Raji (cell line): Measurements from ENCODE around the gene ZNF483.

Experiments
- POLR2A ChIP-seq: IDR thresholded peaks from 2 replicates; pipeline ENCODE4 v1.6.1; 2011; ENCODE audit warnings: low read depth, low read length, control low read depth; ENCODE audit not compliant: insufficient read depth

ZNF483 gene

DNA sequence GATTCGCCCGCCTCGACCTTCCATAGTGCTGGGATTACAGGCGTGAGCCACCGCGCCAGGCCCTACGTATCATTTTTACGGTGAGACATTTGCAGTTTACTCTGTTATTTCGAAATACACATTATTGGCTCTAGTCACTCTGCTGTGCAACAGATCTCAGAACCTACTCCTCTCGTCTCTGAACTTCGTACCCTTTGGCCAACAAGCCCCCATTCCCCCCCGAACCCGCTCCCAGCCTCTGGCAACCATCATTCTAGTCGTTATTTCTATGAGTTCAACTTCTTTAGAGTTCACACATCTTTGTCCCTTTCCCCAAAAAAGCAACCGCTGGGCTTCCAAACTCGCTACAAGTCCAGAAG, 73.7 kb downstream of the ZNF483 start:
- no peak for TF ChIP-seq POLR2A

GRCh38 chr9:111599092-111599954, 74.3 kb downstream of the ZNF483 start, which contains the start of gene PTGR1:
PTGR1 (minus strand) TSS chr9:111599647; CDS start chr9:111597422, 2,225 bp downstream.
- no peak for TF ChIP-seq POLR2A

GRCh38 chr9:111599955-111600343, 75.0 kb downstream of the ZNF483 start:
- no peak for TF ChIP-seq POLR2A

DNA sequence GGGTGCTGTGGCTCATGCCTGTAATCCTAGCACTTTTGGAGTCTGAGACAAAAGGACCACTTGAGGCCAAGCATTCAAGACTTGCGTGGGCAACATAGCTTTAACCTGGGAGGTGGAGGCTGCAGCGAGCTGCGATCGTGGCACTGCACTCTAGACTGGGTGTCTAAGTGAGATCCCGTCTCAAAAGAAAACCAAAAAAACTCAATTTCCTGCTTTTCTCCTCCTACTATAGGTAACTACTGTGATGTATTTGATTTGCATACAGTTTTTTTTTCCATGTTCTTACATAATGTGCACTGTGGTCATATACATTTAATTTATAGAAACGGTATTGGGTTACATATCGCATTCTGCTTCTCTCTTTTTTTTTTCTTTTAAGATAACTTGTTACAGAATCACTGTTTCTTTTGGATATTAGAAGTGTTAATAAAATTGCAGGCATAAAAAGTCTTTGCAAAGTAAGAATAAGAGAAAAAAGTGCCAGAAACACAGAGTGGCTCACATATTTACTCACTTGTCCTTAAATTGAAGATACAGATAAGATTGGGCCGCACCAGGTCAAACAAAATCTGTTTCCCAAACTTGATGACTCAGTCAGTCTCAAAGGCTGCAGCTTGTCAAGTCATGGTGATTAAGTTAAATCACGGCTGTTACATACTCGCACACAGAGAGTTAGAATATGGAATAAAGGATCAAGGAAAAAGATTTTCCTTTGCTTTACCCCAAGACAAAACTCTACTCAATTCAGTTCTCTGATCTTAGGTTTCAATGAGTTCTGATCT, 76.4 kb downstream of the ZNF483 start:
- no peak for TF ChIP-seq POLR2A

DNA sequence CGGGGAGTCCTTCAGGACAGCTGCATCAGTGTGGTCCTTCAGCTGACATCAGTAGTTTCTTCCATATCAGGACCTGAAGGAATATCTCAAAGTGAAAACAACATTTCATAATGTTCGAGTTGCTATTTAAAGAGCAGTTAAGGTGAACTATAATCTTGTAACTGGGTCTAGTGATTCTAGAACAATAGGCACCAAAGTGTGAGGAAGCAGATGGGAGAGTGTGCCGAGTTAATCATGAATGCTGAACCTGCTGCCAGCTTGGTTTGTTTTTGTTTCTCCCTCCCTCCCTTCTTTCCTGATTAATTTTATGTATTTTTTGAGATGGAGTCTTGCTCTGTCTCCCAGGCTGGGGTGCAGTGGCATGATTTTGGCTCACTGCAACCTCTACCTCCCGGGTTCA, 78.1 kb downstream of the ZNF483 start:
- TF ChIP-seq POLR2A = no peak

DNA sequence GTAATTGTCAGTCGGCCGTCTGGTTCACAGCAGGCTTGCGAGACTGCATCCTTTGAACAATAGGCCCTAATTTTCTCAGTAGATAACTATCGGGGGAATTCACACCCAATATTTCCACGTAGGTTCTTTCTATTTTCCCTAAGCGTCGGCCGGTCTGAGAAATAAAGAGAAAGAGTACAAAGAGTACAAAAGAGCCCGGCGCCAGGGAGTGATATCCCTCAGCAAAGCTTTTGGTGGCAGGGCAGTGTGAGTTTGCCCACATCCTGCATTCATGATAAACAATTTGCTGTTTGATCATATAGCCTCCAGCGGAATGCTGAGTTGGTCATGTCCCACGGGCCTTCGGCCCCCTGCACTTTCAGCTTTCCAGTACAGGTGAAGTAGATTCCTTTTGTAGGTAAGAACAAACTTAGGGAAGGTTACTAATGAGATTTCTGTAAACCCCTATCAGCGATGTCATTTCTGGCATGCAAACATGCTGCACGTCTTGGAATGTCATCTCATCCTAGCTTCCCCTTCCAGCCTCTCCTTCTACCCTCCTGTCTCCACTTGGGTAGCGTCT, 79.2 kb downstream of the ZNF483 start:
- no peak for TF ChIP-seq POLR2A

- no peak for TF ChIP-seq POLR2A
These were observed 80.1 kb downstream of the ZNF483 start for GRCh38 chr9:111605041-111605559.

GRCh38 chr9:111610149-111610548, 85.2 kb downstream of the ZNF483 start:
- no peak for TF ChIP-seq POLR2A

DNA sequence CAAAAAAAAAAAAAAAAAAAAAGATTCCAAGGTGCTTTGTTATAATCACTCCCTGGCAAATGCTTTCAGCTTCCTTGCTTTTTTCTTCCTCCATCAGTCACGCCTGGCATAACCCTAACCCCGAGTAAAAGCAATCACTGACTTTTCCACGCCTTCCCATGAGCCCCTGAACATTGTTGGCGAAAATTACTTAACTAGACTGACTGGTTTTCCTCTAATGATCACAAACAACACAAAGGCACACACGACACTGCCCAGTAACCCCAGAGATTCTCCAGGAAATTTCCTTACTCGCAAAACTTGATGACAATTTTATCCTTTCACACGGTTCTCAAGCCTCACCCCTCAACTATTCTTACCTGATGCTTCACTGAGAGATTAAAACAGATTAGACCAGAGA, 85.9 kb downstream of the ZNF483 start:
- no peak for TF ChIP-seq POLR2A

DNA sequence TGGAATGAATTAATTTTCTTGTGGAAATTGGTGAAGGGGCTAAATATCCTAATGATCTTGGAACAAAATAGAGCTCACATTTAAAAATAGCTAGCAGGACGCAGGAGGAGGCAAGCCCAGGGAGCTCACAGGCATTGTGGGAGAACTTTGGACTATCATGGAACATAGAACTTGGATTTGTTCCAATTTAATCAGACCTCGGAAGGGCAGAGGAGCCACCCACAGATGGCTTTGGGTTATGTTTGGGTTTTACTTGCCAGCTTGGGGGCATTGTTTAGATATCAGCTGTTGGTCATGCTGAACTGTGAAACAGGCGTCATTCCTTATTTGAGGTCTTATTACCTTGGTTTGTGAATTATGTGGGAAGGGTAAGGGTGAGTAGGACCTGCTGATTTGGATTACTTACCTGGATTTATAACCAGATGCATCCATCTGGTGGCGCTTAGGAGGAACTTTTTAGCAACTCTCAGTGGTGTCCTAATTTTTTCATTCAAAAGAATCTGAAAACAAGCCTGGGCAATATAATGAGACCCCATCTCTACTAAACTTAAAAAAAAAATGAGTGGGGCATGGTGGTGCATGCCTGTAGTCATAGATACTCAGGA, 88.6 kb downstream of the ZNF483 start:
- TF ChIP-seq POLR2A = no peak

DNA sequence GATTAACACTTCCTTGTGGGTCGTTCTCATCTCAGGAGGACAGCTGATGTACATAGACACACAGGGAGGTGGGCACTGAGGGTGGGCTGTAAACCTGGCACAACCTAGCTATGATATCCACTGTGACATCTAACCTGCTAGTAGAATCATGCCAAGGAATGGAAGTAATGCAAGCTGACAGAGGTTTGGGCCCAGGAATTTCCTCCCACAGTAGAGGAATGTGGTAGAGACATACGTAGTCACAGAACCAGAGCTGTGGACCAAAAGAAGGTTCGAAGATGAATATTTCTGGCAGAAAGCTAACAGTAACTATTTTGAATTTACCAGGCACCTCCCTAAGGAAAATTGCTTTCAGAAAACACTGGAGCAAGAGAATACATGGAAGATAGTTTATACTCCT, 90.9 kb downstream of the ZNF483 start:
- no peak for TF ChIP-seq POLR2A

DNA sequence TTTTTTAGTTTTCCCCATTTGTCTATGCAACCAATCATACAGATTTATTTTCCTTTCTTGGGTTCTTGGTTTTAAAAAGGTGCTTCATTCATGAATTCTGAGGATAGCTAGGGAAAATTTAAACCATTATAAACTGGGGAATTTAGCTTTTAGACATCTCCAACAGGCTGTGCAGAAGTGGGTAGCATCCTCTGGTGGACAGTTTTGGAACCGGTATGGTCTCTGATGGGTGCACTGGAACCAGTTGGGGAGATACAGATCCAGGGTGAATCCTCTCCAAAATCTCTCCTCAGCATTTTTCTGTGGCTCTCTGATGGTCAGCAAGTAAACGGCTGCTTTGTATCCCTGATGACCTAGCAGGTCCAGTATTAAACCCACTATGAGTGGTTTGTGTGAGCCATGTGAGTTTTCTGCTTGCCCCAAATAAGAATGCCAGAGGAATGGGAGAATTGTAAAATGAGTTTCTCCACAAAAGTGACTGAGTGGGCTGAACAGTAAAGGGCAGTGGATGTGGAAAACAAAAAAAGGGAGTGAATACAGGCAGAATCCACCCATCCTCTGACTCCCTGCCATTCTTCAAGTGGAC, 97.0 kb downstream of the ZNF483 start:
- no peak for TF ChIP-seq POLR2A

DNA sequence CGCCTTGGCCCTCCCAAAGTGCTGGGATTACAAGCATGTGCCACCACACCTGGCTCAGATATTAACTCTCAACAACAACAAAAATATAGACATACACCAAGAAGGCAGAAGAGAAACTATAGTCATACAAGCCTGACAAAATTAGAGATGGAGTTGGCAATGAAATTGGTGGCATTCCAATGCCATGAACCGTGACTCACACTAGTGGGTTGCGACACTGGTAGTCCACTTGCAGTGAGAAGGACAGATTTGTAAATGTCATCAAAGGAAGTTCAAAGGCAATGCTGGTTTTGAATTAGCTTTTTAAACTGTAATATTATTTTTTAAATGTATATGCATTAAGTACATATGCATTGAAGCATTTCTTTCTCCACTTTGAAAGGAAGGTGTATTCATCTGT, 97.6 kb downstream of the ZNF483 start:
- TF ChIP-seq POLR2A = no peak
